GM23248 (cell line): Measurements from ENCODE around the gene TMCC1.

Experiments
- EZH2 ChIP-seq: fragments of 200-600 bp; sonication (generic); IDR thresholded peaks from 2 replicates; pipeline ENCODE4 v1.6.1; 2018; ENCODE audit warnings: antibody characterized with exemption, mild to moderate bottlenecking; ENCODE audit not compliant: insufficient read depth, poor library complexity, severe bottlenecking
- EZH2phosphoT487 ChIP-seq: fragments of 200-600 bp; sonication (generic); IDR thresholded peaks from 2 replicates; pipeline ENCODE4 v1.6.1; 2018; ENCODE audit warnings: antibody characterized with exemption, moderate library complexity, mild to moderate bottlenecking, low read depth; ENCODE audit not compliant: insufficient read depth

GRCh38 chr3:129740090-129740489, 153.4 kb downstream of the TMCC1 start:
- no peak for TF ChIP-seq EZH2
- TF ChIP-seq EZH2phosphoT487, result no peak
